ENCODE data around the gene KATNB1. TPM values are rescaled to one million over a fixed set of nuclear protein-coding genes. Genes with fewer than 3 reads are reported as not detected.

KATNB1 gene
- total and polyA plus RNA-seq, 4 donors: 14.9 to 39.3 (median 20.1) TPM

GRCh38 chr16:57701759-57702371 is 33.7 kb upstream of the KATNB1 start:
- no peak overlapping the region for H3K9ac ChIP-seq (ENCODE audit: insufficient read depth in 1 of 2, low read length in 2 of 2)
- TF ChIP-seq CTCF (IDR thresholded peaks at IDR 0.05; ENCODE audit: control extremely low read depth, extremely low read depth): no peak
- no peaks in the 10 kb centered on the region for H3K27me3 ChIP-seq (ENCODE audit: control insufficient read depth in 3 of 3, insufficient read depth in 3 of 3, low read length in 2 of 3)
- no peak overlapping the region for H3K4me3 ChIP-seq
- no peak for ATAC-seq (ENCODE audit: insufficient read depth, low FRiP score)
- no peak overlapping the region for H3K27ac ChIP-seq (ENCODE audit: low read depth in 1 of 2, low read length in 1 of 2)
- peaks cover 0 to 27% (median 4%) of the 10 kb centered on the region in 5 donors for H3K4me1 ChIP-seq (ENCODE audit: control insufficient read depth in 5 of 5, insufficient read depth in 5 of 5, low read length in 5 of 5)
- H3K9me3 ChIP-seq (ENCODE audit: control insufficient read depth in 4 of 4, insufficient read depth in 3 of 4, low read length in 3 of 4): no peaks in the 10 kb centered on the region
- H3K36me3 ChIP-seq (ENCODE audit: control insufficient read depth in 4 of 4, insufficient read depth in 4 of 4, low read length in 4 of 4): no peaks in the 10 kb centered on the region
- peak in 1 of 3 donors; percentile 31 for DNase-seq
- WGBS, 2 donors: 82 to 87% methylated on average over 23 of the region's 23 CpGs

DNA sequence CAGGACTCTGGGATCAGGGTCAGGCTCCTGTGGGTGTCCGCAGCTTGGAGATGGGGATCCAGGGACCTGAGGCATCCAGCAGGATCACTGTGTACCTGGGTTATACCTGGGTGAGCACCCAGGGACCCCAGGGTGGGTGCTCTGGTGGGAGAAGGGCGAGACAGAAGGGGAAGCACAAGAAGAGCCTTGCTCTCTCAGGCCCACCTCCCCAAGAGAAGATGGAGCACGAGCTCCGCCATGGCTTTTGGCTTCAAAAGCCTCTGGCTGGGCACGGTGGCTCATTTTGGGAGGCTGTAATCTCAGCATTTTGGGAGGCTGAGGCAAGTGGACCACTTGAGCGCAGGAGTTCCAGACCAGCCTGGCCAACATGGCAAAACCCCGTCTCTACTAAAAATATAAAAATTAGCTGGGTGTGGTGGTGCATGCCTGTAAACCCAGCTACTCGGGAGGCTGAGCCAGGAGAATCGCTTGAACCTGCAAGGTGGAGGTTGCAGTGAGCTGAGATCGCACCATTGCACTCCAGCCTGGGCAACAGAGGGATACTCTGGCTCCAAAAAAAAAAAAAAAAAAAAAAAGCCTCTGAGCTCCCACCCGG is 32.1 kb upstream of the KATNB1 start:
- Histone ChIP-seq H3K9ac (ENCODE audit: insufficient read depth in 1 of 2, low read length in 2 of 2) (no peak overlapping the region), H3K4me3 (no peak overlapping the region), H3K4me1 (ENCODE audit: control insufficient read depth in 5 of 5, insufficient read depth in 5 of 5, low read length in 5 of 5) (peaks cover 0 to 27% (median 4%) of the 10 kb centered on the region in 5 donors), H3K27ac (ENCODE audit: low read depth in 1 of 2, low read length in 1 of 2) (no peak overlapping the region), H3K9me3 (ENCODE audit: control insufficient read depth in 4 of 4, insufficient read depth in 3 of 4, low read length in 3 of 4) (no peaks in the 10 kb centered on the region), H3K36me3 (ENCODE audit: control insufficient read depth in 4 of 4, insufficient read depth in 4 of 4, low read length in 4 of 4) (no peaks in the 10 kb centered on the region), H3K27me3 (ENCODE audit: control insufficient read depth in 3 of 3, insufficient read depth in 3 of 3, low read length in 2 of 3) (no peaks in the 10 kb centered on the region)
- TF ChIP-seq CTCF (IDR thresholded peaks at IDR 0.05; ENCODE audit: control extremely low read depth, extremely low read depth): no peak
- ATAC-seq (ENCODE audit: insufficient read depth, low FRiP score) (no peak), DNase-seq (no peak)
- 93% methylated on average over 11 of the region's 11 CpGs for WGBS, 2 donors

GRCh38 chr16:57704011-57704904 is 31.3 kb upstream of the KATNB1 start:
- peak; percentile 35 to 43 (median 42) for DNase-seq
- Histone ChIP-seq H3K4me1 (ENCODE audit: control insufficient read depth in 5 of 5, insufficient read depth in 5 of 5, low read length in 5 of 5) (peaks cover 0 to 27% (median 4%) of the 10 kb centered on the region in 5 donors), H3K4me3 (no peak overlapping the region), H3K27ac (ENCODE audit: low read depth in 1 of 2, low read length in 1 of 2) (no peak overlapping the region), H3K27me3 (ENCODE audit: control insufficient read depth in 3 of 3, insufficient read depth in 3 of 3, low read length in 2 of 3) (no peaks in the 10 kb centered on the region), H3K9ac (ENCODE audit: insufficient read depth in 1 of 2, low read length in 2 of 2) (peak overlapping the region in 1 of 2 donors; percentile 49), H3K9me3 (ENCODE audit: control insufficient read depth in 4 of 4, insufficient read depth in 3 of 4, low read length in 3 of 4) (no peaks in the 10 kb centered on the region), H3K36me3 (ENCODE audit: control insufficient read depth in 4 of 4, insufficient read depth in 4 of 4, low read length in 4 of 4) (no peaks in the 10 kb centered on the region)
- 68 to 71% methylated on average over 11 of the region's 11 CpGs for WGBS, 2 donors
- no peak for ATAC-seq (ENCODE audit: insufficient read depth, low FRiP score)
- TF ChIP-seq CTCF (IDR thresholded peaks at IDR 0.05; ENCODE audit: control extremely low read depth, extremely low read depth): no peak

Data from lung (tissue), 12 donors.